Astrocyte of the cerebellum (primary cell): ENCODE measurements around the gene PDE2A.

ENCODE experiments used
- DNase-seq: peaks from one replicate; pipeline ENCODE4 v3.0.0-alpha.2; 2011; ENCODE audit warnings: low read depth
- H3K4me3 ChIP-seq: 2 replicates; pipeline ENCODE4 v1.5.1; 2011; ENCODE audit warnings: mild to moderate bottlenecking, low read depth, low read length, moderate library complexity
- in situ Hi-C: cut with HindIII; loops from 2 replicates; pipeline ENCODE4 v1.10.0; 2017; ENCODE audit warnings: low sequenced_read_pairs
- TF ChIP-seq, protein P1 (sequence below): IDR thresholded peaks from 2 replicates; pipeline ENCODE4 v1.5.1; 2012; ENCODE audit warnings: low read length, low read depth, moderate library complexity, mild to moderate bottlenecking; ENCODE audit errors: missing control alignments

PDE2A gene

DNA sequence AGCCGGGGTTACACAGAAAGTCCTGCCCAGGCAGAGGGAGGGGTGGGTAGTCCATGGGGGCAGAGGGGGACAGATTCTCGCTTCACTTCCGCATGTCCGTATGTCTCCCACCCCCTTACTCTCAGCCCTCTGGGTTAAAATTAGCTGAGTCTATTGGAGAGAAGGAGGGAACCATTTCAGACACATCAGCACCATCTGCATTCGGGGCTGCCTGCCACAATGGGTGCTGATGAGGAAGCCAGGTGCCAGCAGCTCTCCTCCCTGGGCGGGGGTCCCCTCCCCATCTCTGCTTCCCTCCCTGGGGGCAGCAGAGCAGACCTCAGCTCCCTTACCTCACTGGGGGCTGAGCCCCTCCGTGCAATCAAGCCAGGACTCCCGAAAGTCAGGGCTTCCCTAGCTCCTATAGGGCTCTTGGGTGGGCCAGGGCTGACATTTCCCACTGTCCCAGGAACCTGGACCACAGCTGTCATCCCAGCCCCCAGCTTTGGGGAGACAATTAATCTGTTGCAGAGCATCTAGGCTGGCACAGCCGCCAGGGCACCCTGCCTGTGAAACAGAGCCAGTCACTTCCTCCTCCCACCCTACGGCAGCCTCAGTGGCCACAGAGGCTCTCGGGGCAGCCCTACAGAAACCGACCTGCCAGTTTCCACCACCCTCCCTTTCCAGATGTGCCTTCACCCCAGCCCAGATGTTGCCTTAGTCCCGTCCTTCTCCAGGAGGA is 67.3 kb downstream of the PDE2A start:
- in situ Hi-C loops: no loop called here
- TF ChIP-seq, protein P1, sequence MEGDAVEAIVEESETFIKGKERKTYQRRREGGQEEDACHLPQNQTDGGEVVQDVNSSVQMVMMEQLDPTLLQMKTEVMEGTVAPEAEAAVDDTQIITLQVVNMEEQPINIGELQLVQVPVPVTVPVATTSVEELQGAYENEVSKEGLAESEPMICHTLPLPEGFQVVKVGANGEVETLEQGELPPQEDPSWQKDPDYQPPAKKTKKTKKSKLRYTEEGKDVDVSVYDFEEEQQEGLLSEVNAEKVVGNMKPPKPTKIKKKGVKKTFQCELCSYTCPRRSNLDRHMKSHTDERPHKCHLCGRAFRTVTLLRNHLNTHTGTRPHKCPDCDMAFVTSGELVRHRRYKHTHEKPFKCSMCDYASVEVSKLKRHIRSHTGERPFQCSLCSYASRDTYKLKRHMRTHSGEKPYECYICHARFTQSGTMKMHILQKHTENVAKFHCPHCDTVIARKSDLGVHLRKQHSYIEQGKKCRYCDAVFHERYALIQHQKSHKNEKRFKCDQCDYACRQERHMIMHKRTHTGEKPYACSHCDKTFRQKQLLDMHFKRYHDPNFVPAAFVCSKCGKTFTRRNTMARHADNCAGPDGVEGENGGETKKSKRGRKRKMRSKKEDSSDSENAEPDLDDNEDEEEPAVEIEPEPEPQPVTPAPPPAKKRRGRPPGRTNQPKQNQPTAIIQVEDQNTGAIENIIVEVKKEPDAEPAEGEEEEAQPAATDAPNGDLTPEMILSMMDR: no peak

GRCh38 chr11:72605973-72606747 is 68.1 kb downstream of the PDE2A start:
- no peak overlapping the region for H3K4me3 ChIP-seq
- TF ChIP-seq, protein P1: no peak
- in situ Hi-C loops: no loop called here
- no peak for DNase-seq

More for the DNA sequence above, 67.3 kb downstream of the PDE2A start:
- H3K4me3 ChIP-seq: no peak overlapping the region
- DNase-seq: no peak

GRCh38 chr11:72604256-72604655 is 70.0 kb downstream of the PDE2A start:
- in situ Hi-C loops: no loop called here
- H3K4me3 ChIP-seq: no peak overlapping the region
- no peak for DNase-seq
- TF ChIP-seq, protein P1: no peak

- DNase-seq: no peak
- no peak overlapping the region for H3K4me3 ChIP-seq
- TF ChIP-seq, protein P1: no peak
- in situ Hi-C loops: no loop called here
Observed at GRCh38 chr11:72602250-72602904, 71.8 kb downstream of the PDE2A start.

- no peak overlapping the region for H3K4me3 ChIP-seq
- DNase-seq: no peak
- TF ChIP-seq, protein P1: no peak
- in situ Hi-C loops: no loop called here
Observed at GRCh38 chr11:72600557-72600956, 73.7 kb downstream of the PDE2A start.

DNA sequence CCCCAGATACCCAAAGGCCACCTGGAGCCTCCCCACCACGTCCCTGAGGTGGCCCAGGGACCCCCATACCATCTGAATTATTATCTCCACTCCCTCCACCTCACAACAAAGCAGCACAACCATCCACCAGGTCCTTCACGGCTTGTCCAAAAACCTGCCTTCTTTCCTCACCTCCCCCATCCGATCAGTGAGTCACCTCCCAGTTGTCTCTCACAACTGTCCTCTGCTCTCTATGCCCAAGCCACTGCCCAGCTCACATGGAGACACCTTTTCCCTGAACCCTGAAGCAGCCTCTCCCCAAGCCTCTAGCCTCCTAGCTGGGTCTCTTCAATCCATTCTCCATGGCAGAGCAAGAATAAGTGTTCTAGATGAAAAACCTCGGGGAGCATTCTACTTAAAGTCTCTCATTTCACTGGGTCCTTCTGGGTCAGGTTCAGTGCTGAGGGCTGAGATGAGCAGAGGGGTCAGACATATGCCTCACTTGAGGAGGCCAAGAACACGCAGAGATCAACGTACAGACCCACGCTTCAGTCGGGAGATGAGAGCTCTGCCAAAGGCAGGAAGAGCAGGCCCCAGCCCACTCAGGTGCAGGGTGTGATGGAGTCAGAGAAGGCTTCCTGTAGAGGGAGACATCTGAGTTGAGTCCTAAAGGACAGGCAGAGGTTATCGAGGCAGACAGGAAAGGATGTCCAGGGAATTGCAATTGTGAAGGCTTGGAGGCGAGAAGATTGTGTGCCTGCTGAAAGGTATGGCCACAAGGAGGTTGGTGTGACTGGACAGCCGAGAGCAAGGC is 74.7 kb downstream of the PDE2A start:
- TF ChIP-seq, protein P1: no peak
- in situ Hi-C loops: no loop called here
- DNase-seq: no peak

More for the DNA sequence above, 74.7 kb downstream of the PDE2A start:
- no peak overlapping the region for H3K4me3 ChIP-seq
